IMR-90 (cell line): Measurements from ENCODE around the gene SAYSD1.

ENCODE experiments used
- MAZ ChIP-seq: IDR thresholded peaks from 2 replicates; pipeline ENCODE4 v1.6.1; 2012; ENCODE audit warnings: low read depth, mild to moderate bottlenecking, low read length, improper control_type of control experiment, moderate library complexity, borderline replicate concordance
- POLR2A ChIP-seq: IDR thresholded peaks from 2 replicates; pipeline ENCODE4 v1.6.1; 2012; ENCODE audit warnings: mild to moderate bottlenecking, low read depth, low read length

GRCh38 chr6:39080246-39080875, 34.6 kb downstream of the SAYSD1 start:
- TF ChIP-seq POLR2A (no peak), MAZ (no peak)
